ENCODE results near the gene C12orf75. TPM values are rescaled to one million over a fixed set of nuclear protein-coding genes. Genes with fewer than 3 reads are reported as not detected.

C12orf75 gene
- total RNA-seq, 2 donors from 2014 or later = 43.7 to 57.0 TPM

GRCh38 chr12:105334582-105334981, 4.1 kb downstream of the C12orf75 start:
- peaks cover 13% of the 10 kb centered on the region for H3K36me3 Mint-ChIP-seq (ENCODE audit: low read depth)
- Histone ChIP-seq H3K9me3 (ENCODE audit: control insufficient read depth, low read length) (peaks cover under 1% of the 10 kb centered on the region), H3K27ac (ENCODE audit: low read depth, low read length) (no peak overlapping the region), H3K36me3 (ENCODE audit: control insufficient read depth, insufficient read depth, low read length) (no peaks in the 10 kb centered on the region), H3K4me1 (ENCODE audit: control insufficient read depth, insufficient read depth, low read length) (no peaks in the 10 kb centered on the region), H3K9ac (ENCODE audit: extremely low read depth, low read length, poor library complexity, severe bottlenecking) (no peak overlapping the region), H3K4me3 (ENCODE audit: low read length) (no peak overlapping the region), H3K27me3 (ENCODE audit: control insufficient read depth, insufficient read depth, low read length, poor library complexity, severe bottlenecking) (peaks cover under 1% of the 10 kb centered on the region)
- 87% methylated on average over 4 of the region's 4 CpGs; no CpG with 5 or more reads in 1 of the 2 experiments for WGBS, 2 experiments (ENCODE audit: insufficient coverage in 1 of 2, insufficient read length in 1 of 2)
- DNase-seq = no peak
- H3K4me3 Mint-ChIP-seq = no peak overlapping the region
- peaks cover 16% of the 10 kb centered on the region for H3K27me3 Mint-ChIP-seq (ENCODE audit: insufficient read depth)
- peaks cover 18% of the 10 kb centered on the region for H3K4me1 Mint-ChIP-seq
- H3K27ac Mint-ChIP-seq = no peak overlapping the region
- H3K9me3 Mint-ChIP-seq = no peaks in the 10 kb centered on the region
- no peak for TF ChIP-seq CTCF (conservative IDR thresholded peaks at IDR 0.05)

GRCh38 chr12:105335856-105336255, 5.4 kb downstream of the C12orf75 start:
- peaks cover 8% of the 10 kb centered on the region for H3K9me3 Mint-ChIP-seq
- no peak for TF ChIP-seq CTCF (conservative IDR thresholded peaks at IDR 0.05)
- peaks cover 18% of the 10 kb centered on the region for H3K4me1 Mint-ChIP-seq
- Histone ChIP-seq H3K27me3 (ENCODE audit: control insufficient read depth, insufficient read depth, low read length, poor library complexity, severe bottlenecking) (no peaks in the 10 kb centered on the region), H3K36me3 (ENCODE audit: control insufficient read depth, insufficient read depth, low read length) (no peaks in the 10 kb centered on the region), H3K4me3 (ENCODE audit: low read length) (no peak overlapping the region), H3K27ac (ENCODE audit: low read depth, low read length) (no peak overlapping the region), H3K4me1 (ENCODE audit: control insufficient read depth, insufficient read depth, low read length) (no peaks in the 10 kb centered on the region), H3K9me3 (ENCODE audit: control insufficient read depth, low read length) (peaks cover 13% of the 10 kb centered on the region), H3K9ac (ENCODE audit: extremely low read depth, low read length, poor library complexity, severe bottlenecking) (no peak overlapping the region)
- no peak for DNase-seq
- whole genome bisulfite sequencing, 2 experiments (ENCODE audit: insufficient coverage in 1 of 2, insufficient read length in 1 of 2) = 92 to 96% methylated on average over 5 of the region's 5 CpGs
- H3K27me3 Mint-ChIP-seq (ENCODE audit: insufficient read depth) = peaks cover 12% of the 10 kb centered on the region
- H3K27ac Mint-ChIP-seq = no peak overlapping the region
- no peak overlapping the region for H3K4me3 Mint-ChIP-seq
- H3K36me3 Mint-ChIP-seq (ENCODE audit: low read depth) = peaks cover 20% of the 10 kb centered on the region

- H3K9ac ChIP-seq (ENCODE audit: extremely low read depth, low read length, poor library complexity, severe bottlenecking) = no peak overlapping the region
- Mint-ChIP-seq H3K27ac (no peak overlapping the region), H3K27me3 (ENCODE audit: insufficient read depth) (peaks cover 12% of the 10 kb centered on the region), H3K4me1 (peaks cover 18% of the 10 kb centered on the region), H3K36me3 (ENCODE audit: low read depth) (peaks cover 26% of the 10 kb centered on the region), H3K4me3 (no peak overlapping the region), H3K9me3 (peaks cover 13% of the 10 kb centered on the region)
- no peak overlapping the region for H3K4me3 ChIP-seq (ENCODE audit: low read length)
- no peaks in the 10 kb centered on the region for H3K27me3 ChIP-seq (ENCODE audit: control insufficient read depth, insufficient read depth, low read length, poor library complexity, severe bottlenecking)
- peaks cover 19% of the 10 kb centered on the region for H3K9me3 ChIP-seq (ENCODE audit: control insufficient read depth, low read length)
- H3K27ac ChIP-seq (ENCODE audit: low read depth, low read length) = no peak overlapping the region
- no peak for DNase-seq
- WGBS, 2 experiments (ENCODE audit: insufficient coverage in 1 of 2, insufficient read length in 1 of 2) = 93 to 96% methylated on average over 6 to 7 of the region's 7 CpGs
- no peak for TF ChIP-seq CTCF (conservative IDR thresholded peaks at IDR 0.05)
- no peaks in the 10 kb centered on the region for H3K4me1 ChIP-seq (ENCODE audit: control insufficient read depth, insufficient read depth, low read length)
- H3K36me3 ChIP-seq (ENCODE audit: control insufficient read depth, insufficient read depth, low read length) = peaks cover 2% of the 10 kb centered on the region
Observed at GRCh38 chr12:105336411-105336810, 5.9 kb downstream of the C12orf75 start.
